ENCODE measurements around the gene SRPRA. TPM values are rescaled to one million over a fixed set of nuclear protein-coding genes. Genes with fewer than 3 reads are reported as not detected.

The SRPRA gene
- total and polyA plus RNA-seq, 2 donors (not counting 1 experiment from before 2014, with no cell fraction given), result 115 to 136 TPM

DNA sequence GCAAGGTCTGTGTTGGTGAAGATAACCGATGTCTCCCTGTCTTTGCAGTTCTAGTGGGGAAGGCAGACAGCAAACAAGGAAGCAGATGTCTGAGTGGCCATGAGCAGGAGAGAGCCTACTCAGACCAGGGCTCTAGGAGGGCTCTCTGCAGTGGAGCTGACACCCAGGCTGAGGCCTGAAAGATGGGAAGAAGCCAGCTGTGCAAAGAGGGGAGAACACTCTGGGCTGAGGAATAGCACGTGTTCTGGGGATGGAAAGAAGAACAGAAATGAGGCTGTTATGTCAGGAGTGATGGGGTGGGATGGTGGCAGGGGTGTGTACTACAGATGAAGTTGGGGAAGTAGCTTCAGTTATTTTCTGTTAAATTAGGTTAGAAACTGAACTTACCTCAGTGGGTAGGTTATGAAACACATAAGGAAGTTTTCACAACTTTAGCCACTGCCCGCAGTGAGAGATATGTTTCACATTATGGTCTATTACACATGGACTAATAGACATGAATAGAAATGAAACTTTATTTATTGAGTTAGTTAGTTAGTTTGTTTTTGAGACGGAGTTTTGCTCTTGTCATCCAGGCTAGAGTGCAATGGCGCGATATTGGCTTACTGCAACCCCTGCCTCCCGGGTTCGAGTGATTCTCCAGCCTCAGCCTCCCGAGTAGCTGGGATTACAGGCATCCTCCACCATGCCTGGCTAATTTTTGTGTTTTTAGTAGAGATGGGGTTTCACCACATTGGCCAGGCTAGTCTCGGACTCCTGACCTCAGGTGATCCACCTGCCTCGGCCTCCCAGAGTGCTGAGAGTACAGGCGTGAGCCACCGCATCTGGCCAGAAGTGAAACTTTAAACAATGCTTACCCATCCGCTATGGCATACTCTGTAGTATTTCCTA, 43.0 kb upstream of the SRPRA start:
- no peak overlapping the region for H3K4me2 ChIP-seq (replicated peaks; ENCODE audit: low read depth, low read length, poor library complexity, severe bottlenecking)
- intact Hi-C loops (cut with micrococcal nuclease), result no loop called here
- H3K27me3 ChIP-seq (replicated peaks in 1 of 4; ENCODE audit: control extremely low read depth in 1 of 4, control insufficient read depth in 3 of 4, insufficient read depth in 4 of 4, low read length in 3 of 4), result no peaks in the 10 kb centered on the region
- POLR2A ChIA-PET, result no interaction called here
- no peak overlapping the region for H3K27ac ChIP-seq (ENCODE audit: low read length in 2 of 2)
- ATAC-seq (ENCODE audit: low read depth) (no peak), DNase-seq (no peak)
- H3K4me3 Mint-ChIP-seq, result no peak overlapping the region
- no peaks in the 10 kb centered on the region for H3K27me3 Mint-ChIP-seq
- CTCF ChIA-PET, result interaction anchor here (1.0 to 4.8 kb wide), 9 partner anchors 7 to 1034 kb away, joined by 3 to 55 read pairs (median 5); partner anchors contain the start of gene ST3GAL4
- TF ChIP-seq EZH2 (IDR thresholded peaks at IDR 0.05; ENCODE audit: borderline replicate concordance, insufficient read depth, low read depth, low read length, poor library complexity, severe bottlenecking), result no peak
- TF ChIP-seq, protein P1, sequence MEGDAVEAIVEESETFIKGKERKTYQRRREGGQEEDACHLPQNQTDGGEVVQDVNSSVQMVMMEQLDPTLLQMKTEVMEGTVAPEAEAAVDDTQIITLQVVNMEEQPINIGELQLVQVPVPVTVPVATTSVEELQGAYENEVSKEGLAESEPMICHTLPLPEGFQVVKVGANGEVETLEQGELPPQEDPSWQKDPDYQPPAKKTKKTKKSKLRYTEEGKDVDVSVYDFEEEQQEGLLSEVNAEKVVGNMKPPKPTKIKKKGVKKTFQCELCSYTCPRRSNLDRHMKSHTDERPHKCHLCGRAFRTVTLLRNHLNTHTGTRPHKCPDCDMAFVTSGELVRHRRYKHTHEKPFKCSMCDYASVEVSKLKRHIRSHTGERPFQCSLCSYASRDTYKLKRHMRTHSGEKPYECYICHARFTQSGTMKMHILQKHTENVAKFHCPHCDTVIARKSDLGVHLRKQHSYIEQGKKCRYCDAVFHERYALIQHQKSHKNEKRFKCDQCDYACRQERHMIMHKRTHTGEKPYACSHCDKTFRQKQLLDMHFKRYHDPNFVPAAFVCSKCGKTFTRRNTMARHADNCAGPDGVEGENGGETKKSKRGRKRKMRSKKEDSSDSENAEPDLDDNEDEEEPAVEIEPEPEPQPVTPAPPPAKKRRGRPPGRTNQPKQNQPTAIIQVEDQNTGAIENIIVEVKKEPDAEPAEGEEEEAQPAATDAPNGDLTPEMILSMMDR (IDR thresholded peaks at IDR 0.05), result no peak
- H3K27ac Mint-ChIP-seq, result no peak overlapping the region
- H3K9ac ChIP-seq (ENCODE audit: low read length), result no peak overlapping the region
- no peaks in the 10 kb centered on the region for H3K9me3 ChIP-seq (ENCODE audit: control extremely low read depth in 1 of 3, control insufficient read depth in 2 of 3, insufficient read depth in 1 of 3, low read length in 2 of 3)
- H3K79me2 ChIP-seq (ENCODE audit: control insufficient read depth, insufficient read depth, low read length), result peaks cover 37% of the 10 kb centered on the region
- H3K4me1 Mint-ChIP-seq, result peaks cover 25% of the 10 kb centered on the region
- H3K4me3 ChIP-seq (ENCODE audit: control extremely low read depth in 1 of 5, extremely low read depth in 1 of 5, insufficient read depth in 1 of 5, low read depth in 2 of 5, low read length in 4 of 5), result no peak overlapping the region
- WGBS (ENCODE audit: insufficient coverage), result 87% methylated on average over 11 of the region's 14 CpGs
- no peak overlapping the region for H2AFZ ChIP-seq (ENCODE audit: insufficient read depth, low read depth, low read length, poor library complexity, severe bottlenecking)
- no peaks in the 10 kb centered on the region for H3K9me3 Mint-ChIP-seq (ENCODE audit: insufficient read depth)
- H4K20me1 ChIP-seq (ENCODE audit: control insufficient read depth, insufficient read depth, low read length, poor library complexity, severe bottlenecking), result peaks cover 13% of the 10 kb centered on the region
- H3K36me3 ChIP-seq (replicated peaks in 1 of 2; ENCODE audit: control extremely low read depth in 1 of 2, control insufficient read depth in 1 of 2, extremely low read depth in 1 of 2, insufficient read depth in 2 of 2, low read length in 1 of 2), result peaks cover 2 to 49% of the 10 kb centered on the region in 2 experiments
- peaks cover 0 to 11% of the 10 kb centered on the region in 2 donors for H3K4me1 ChIP-seq (ENCODE audit: control insufficient read depth in 2 of 2, insufficient read depth in 2 of 2, low read length in 2 of 2)

DNA sequence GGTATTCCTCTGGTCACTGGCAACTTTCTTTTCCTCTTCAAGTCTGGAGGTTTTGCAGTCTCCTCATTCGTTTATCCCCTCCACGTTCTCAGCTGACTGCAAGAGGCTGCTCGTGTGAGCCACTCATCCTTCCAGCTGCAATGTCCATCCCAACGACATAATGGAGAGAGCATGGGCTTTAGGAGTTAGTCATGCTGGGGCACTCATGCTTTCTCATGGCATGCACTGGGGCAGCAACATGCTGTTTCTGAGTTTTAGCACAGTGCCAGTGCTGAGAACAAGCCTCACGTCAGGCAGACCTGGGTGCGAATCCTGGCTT, 42.3 kb upstream of the SRPRA start:
- H3K9ac ChIP-seq (ENCODE audit: low read length), result no peak overlapping the region
- peaks cover 21% of the 10 kb centered on the region for H3K4me1 Mint-ChIP-seq
- no peak for DNase-seq
- no peak overlapping the region for H3K4me3 ChIP-seq (ENCODE audit: control extremely low read depth in 1 of 5, extremely low read depth in 1 of 5, insufficient read depth in 1 of 5, low read depth in 2 of 5, low read length in 4 of 5)
- ChIA-PET CTCF (interaction anchor here (0.6 to 4.8 kb wide), 16 partner anchors 8 to 1035 kb away, joined by 3 to 55 read pairs (median 4); partner anchors contain the start of gene ST3GAL4), POLR2A (no interaction called here)
- peaks cover 0 to 16% of the 10 kb centered on the region in 2 donors for H3K4me1 ChIP-seq (ENCODE audit: control insufficient read depth in 2 of 2, insufficient read depth in 2 of 2, low read length in 2 of 2)
- no peak overlapping the region for H3K27ac ChIP-seq (ENCODE audit: low read length in 2 of 2)
- no peaks in the 10 kb centered on the region for H3K27me3 Mint-ChIP-seq
- H4K20me1 ChIP-seq (ENCODE audit: control insufficient read depth, insufficient read depth, low read length, poor library complexity, severe bottlenecking), result peaks cover 13% of the 10 kb centered on the region
- no peak overlapping the region for H2AFZ ChIP-seq (ENCODE audit: insufficient read depth, low read depth, low read length, poor library complexity, severe bottlenecking)
- WGBS (ENCODE audit: insufficient coverage), result 67% methylated on average over 6 of the region's 6 CpGs
- H3K79me2 ChIP-seq (ENCODE audit: control insufficient read depth, insufficient read depth, low read length), result peaks cover 44% of the 10 kb centered on the region
- intact Hi-C loops (cut with micrococcal nuclease), result loop anchor here (1.0 kb wide), 1 partner anchor 169 kb away; no protein-coding TSS in a partner anchor
- TF ChIP-seq, protein P1 (IDR thresholded peaks at IDR 0.05), result no peak
- TF ChIP-seq EZH2 (IDR thresholded peaks at IDR 0.05; ENCODE audit: borderline replicate concordance, insufficient read depth, low read depth, low read length, poor library complexity, severe bottlenecking), result no peak
- H3K9me3 ChIP-seq (ENCODE audit: control extremely low read depth in 1 of 3, control insufficient read depth in 2 of 3, insufficient read depth in 1 of 3, low read length in 2 of 3), result no peaks in the 10 kb centered on the region
- H3K4me3 Mint-ChIP-seq, result no peak overlapping the region
- H3K4me2 ChIP-seq (replicated peaks; ENCODE audit: low read depth, low read length, poor library complexity, severe bottlenecking), result no peak overlapping the region
- no peaks in the 10 kb centered on the region for H3K27me3 ChIP-seq (replicated peaks in 1 of 4; ENCODE audit: control extremely low read depth in 1 of 4, control insufficient read depth in 3 of 4, insufficient read depth in 4 of 4, low read length in 3 of 4)
- ATAC-seq (ENCODE audit: low read depth), result no peak
- peaks cover 2 to 48% of the 10 kb centered on the region in 2 experiments for H3K36me3 ChIP-seq (replicated peaks in 1 of 2; ENCODE audit: control extremely low read depth in 1 of 2, control insufficient read depth in 1 of 2, extremely low read depth in 1 of 2, insufficient read depth in 2 of 2, low read length in 1 of 2)
- no peak overlapping the region for H3K27ac Mint-ChIP-seq
- H3K9me3 Mint-ChIP-seq (ENCODE audit: insufficient read depth), result no peaks in the 10 kb centered on the region

All from B cell (primary cell).